IMR-90 (cell line): Measurements from ENCODE around the gene DNMT3A. TPM values are rescaled to one million over a fixed set of nuclear protein-coding genes. Genes with fewer than 3 reads are reported as not detected.

ENCODE experiments used
- ATAC-seq: fragments of 200-7000 bp; cut with Tn5 transposase; 2 replicates; pipeline ENCODE4 v1.9.1; 2020; ENCODE audit warnings: low read depth, mild to moderate bottlenecking, moderate library complexity
- BruUV-seq: library from RNA; stranded (reverse); fragments of 400-500 nt; replicated peaks from 2 replicates; lab custom pipeline; 2021; lab: Mats Ljungman, UMichigan
- CTCF ChIA-PET: fragments of 300-600 bp; formaldehyde crosslinking; extraction: SDS; loops from one replicate; lab custom pipeline; 2021; ENCODE audit warnings: antibody characterized with exemption; lab: Yijun Ruan, JAX
- POLR2A ChIA-PET: fragments of 300-600 bp; sonication (Branson Sonifier 250); formaldehyde crosslinking; loops from one replicate; lab custom pipeline; 2022; ENCODE audit warnings: antibody characterized with exemption; ENCODE audit not compliant: unreplicated experiment; lab: Charles Lee
- DNase-seq: peaks from one replicate; pipeline ENCODE4 v3.0.0; 2013
- H2AFZ ChIP-seq: replicated peaks from 2 replicates; pipeline ENCODE3; 2013; ENCODE audit warnings: low read length, mild to moderate bottlenecking; ENCODE audit not compliant: poor library complexity
- H2AK5ac ChIP-seq: 2 replicates; pipeline ENCODE4 v1.6.1; 2013; ENCODE audit warnings: low read depth, low read length, inconsistent platforms
- H2AK9ac ChIP-seq: replicated peaks from 2 replicates; pipeline ENCODE3; 2013; ENCODE audit warnings: mild to moderate bottlenecking, low read depth, low read length, moderate library complexity; ENCODE audit not compliant: poor library complexity
- H2BK120ac ChIP-seq: 2 replicates; pipeline ENCODE4 v1.6.1; 2013; ENCODE audit warnings: low read depth, low read length, inconsistent platforms
- H2BK15ac ChIP-seq: 3 replicates; pipeline ENCODE4 v1.6.1; 2013; ENCODE audit warnings: low read depth, low read length, inconsistent platforms
- H2BK20ac ChIP-seq: 2 replicates; pipeline ENCODE4 v1.6.1; 2013; ENCODE audit warnings: low read depth, mild to moderate bottlenecking, inconsistent platforms, low read length, moderate library complexity
- H2BK5ac ChIP-seq: 2 replicates; pipeline ENCODE4 v1.6.1; 2013; ENCODE audit warnings: mild to moderate bottlenecking, low read depth, low read length, inconsistent platforms; ENCODE audit not compliant: poor library complexity, severe bottlenecking
- H3K14ac ChIP-seq: replicated peaks from 2 replicates; pipeline ENCODE4 v1.6.1; 2013; ENCODE audit warnings: low read depth, low read length, inconsistent platforms
- H3K18ac ChIP-seq: 2 replicates; pipeline ENCODE4 v1.6.1; 2013; ENCODE audit warnings: low read depth, low read length, control low read depth
- H3K23ac ChIP-seq: 2 replicates; pipeline ENCODE4 v1.6.1; 2013; ENCODE audit warnings: low read depth, low read length, inconsistent platforms
- H3K27ac ChIP-seq: 2 replicates; pipeline ENCODE4 v1.5.1; 2013; ENCODE audit warnings: mild to moderate bottlenecking, control low read depth, low read length; ENCODE audit not compliant: insufficient read depth
- H3K27me3 ChIP-seq: 2 replicates; pipeline ENCODE4 v1.6.1; 2013; ENCODE audit warnings: low read length; ENCODE audit not compliant: control insufficient read depth, insufficient read depth
- H3K36me3 ChIP-seq: 2 replicates; pipeline ENCODE4 v1.6.1; 2013; ENCODE audit warnings: low read length, mixed read lengths; ENCODE audit not compliant: control insufficient read depth, insufficient read depth
- H3K4ac ChIP-seq: 2 replicates; pipeline ENCODE4 v1.6.1; 2013; ENCODE audit warnings: low read depth, low read length, inconsistent platforms
- H3K4me1 ChIP-seq: 2 replicates; pipeline ENCODE4 v1.6.1; 2013; ENCODE audit warnings: low read length, mixed read lengths; ENCODE audit not compliant: control insufficient read depth, insufficient read depth
- H3K4me2 ChIP-seq: 2 replicates; pipeline ENCODE4 v1.6.1; 2013; ENCODE audit warnings: low read depth, mild to moderate bottlenecking, control low read depth, low read length, moderate library complexity
- H3K4me3 ChIP-seq: 2 replicates; pipeline ENCODE4 v1.5.1; 2013; ENCODE audit warnings: low read depth, mild to moderate bottlenecking, control low read depth, low read length, moderate library complexity; ENCODE audit not compliant: insufficient read depth
- H3K56ac ChIP-seq: 2 replicates; pipeline ENCODE4 v1.6.1; 2013; ENCODE audit warnings: low read length, inconsistent platforms; ENCODE audit not compliant: insufficient read depth; ENCODE audit errors: extremely low read depth
- H3K79me1 ChIP-seq, 2 experiments: 2 replicates each; pipeline ENCODE4 v1.6.1; 2013; ENCODE audit warnings: low read length in 2 of 2, inconsistent platforms in 1 of 2, low read depth in 1 of 2
- H3K9ac ChIP-seq: 2 replicates; pipeline ENCODE4 v1.6.1; 2013; ENCODE audit warnings: low read depth, low read length, control low read depth
- H3K9me1 ChIP-seq: 2 replicates; pipeline ENCODE4 v1.6.1; 2013; ENCODE audit warnings: low read length, inconsistent platforms; ENCODE audit not compliant: insufficient read depth
- H3K9me3 ChIP-seq: 2 replicates; pipeline ENCODE4 v1.6.1; 2013; ENCODE audit warnings: low read length; ENCODE audit not compliant: control insufficient read depth, insufficient read depth
- H4K20me1 ChIP-seq: 2 replicates; pipeline ENCODE4 v1.6.1; 2013; ENCODE audit warnings: low read length, inconsistent platforms; ENCODE audit not compliant: insufficient read depth
- H4K5ac ChIP-seq: 2 replicates; pipeline ENCODE4 v1.6.1; 2013; ENCODE audit warnings: mild to moderate bottlenecking, low read depth, low read length, control low read depth
- H4K8ac ChIP-seq, 2 experiments: 2 replicates each; pipeline ENCODE4 v1.6.1; 2013; ENCODE audit warnings: low read depth in 2 of 2, low read length in 2 of 2, control low read depth in 1 of 2, inconsistent platforms in 1 of 2
- H4K91ac ChIP-seq: 2 replicates; pipeline ENCODE4 v1.6.1; 2013; ENCODE audit warnings: low read depth, low read length, inconsistent platforms; ENCODE audit not compliant: insufficient read depth
- CEBPB ChIP-seq: IDR thresholded peaks from 2 replicates; pipeline ENCODE4 v1.6.1; 2012; ENCODE audit warnings: low read depth, low read length, improper control_type of control experiment
- CTCF ChIP-seq: conservative IDR thresholded peaks from 2 replicates; pipeline ENCODE4 v1.5.1; 2012; ENCODE audit warnings: mild to moderate bottlenecking, low read depth, low read length, improper control_type of control experiment
- MAFK ChIP-seq: IDR thresholded peaks from 2 replicates; pipeline ENCODE4 v1.6.1; 2012; ENCODE audit warnings: low read depth, low read length, improper control_type of control experiment
- MAZ ChIP-seq: IDR thresholded peaks from 2 replicates; pipeline ENCODE4 v1.6.1; 2012; ENCODE audit warnings: low read depth, mild to moderate bottlenecking, low read length, improper control_type of control experiment, moderate library complexity, borderline replicate concordance
- MXI1 ChIP-seq: IDR thresholded peaks from 2 replicates; pipeline ENCODE4 v1.6.1; 2012; ENCODE audit warnings: low read depth, mild to moderate bottlenecking, low read length, moderate library complexity, borderline replicate concordance
- NFE2L2 ChIP-seq: fragments of 150-350 bp; IDR thresholded peaks from 2 replicates; pipeline ENCODE4 v1.6.1; 2016; ENCODE audit warnings: low read depth, mild to moderate bottlenecking, low read length
- RFX5 ChIP-seq: IDR thresholded peaks from 2 replicates; pipeline ENCODE4 v1.8.0; 2012; ENCODE audit warnings: low read depth, mild to moderate bottlenecking, low read length, moderate library complexity
- SMC3 ChIP-seq: fragments of 150-350 bp; IDR thresholded peaks from 2 replicates; pipeline ENCODE4 v1.6.1; 2016; ENCODE audit warnings: low read depth, mild to moderate bottlenecking, antibody characterized with exemption, low read length, moderate library complexity
- WGBS, 2 experiments: methylation state at CpG; one replicate each; pipeline versions ENCODE4 v1.1.5 to v1.1.7; 2013; ENCODE audit warnings: missing lambda C conversion rate in 2 of 2; ENCODE audit not compliant: insufficient read length in 1 of 2; ENCODE audit errors: extremely low coverage in 2 of 2; 5-methylcytosine and 5-hydroxymethylcytosine counted together
- dilution Hi-C: fragments of 300-500 bp; cut with HindIII; formaldehyde crosslinking; loops from one replicate; pipeline ENCODE4 v1.14.3; 2018; ENCODE audit warnings: low sequenced_read_pairs; ENCODE audit not compliant: unreplicated experiment
- in situ Hi-C: fragments of 300-500 bp; cut with MboI; formaldehyde crosslinking; loops from 3 replicates; pipeline ENCODE4 v1.14.3; 2019; ENCODE audit warnings: low sequenced_read_pairs, inconsistent platforms, mixed read lengths
- intact Hi-C: fragments of 100-400 bp; cut with micrococcal nuclease; formaldehyde crosslinking; loops from 2 replicates; pipeline ENCODE4 v1.10.0; 2022
- polyA plus RNA-seq, 3 experiments: library from polyadenylated mRNA; depleted of rRNA; stranded (reverse); fragments of >200 nt; gene quantifications; 2 replicates each; pipeline ENCODE4 v1.2.3, GENCODE V29; 2012; ENCODE audit warnings: low replicate concordance in 1 of 3
- total RNA-seq: library from RNA; depleted of rRNA; stranded (reverse); fragments of >200 nt; gene quantifications from 2 replicates; pipeline ENCODE4 v1.2.3, GENCODE V29; 2012

DNMT3A gene
- total and polyA plus RNA-seq, 2 of the 4 experiments (the other 2 are of a cell fraction): 4.4 to 9.7 TPM

GRCh38 chr2:25380586-25381375, 39.1 kb upstream of the DNMT3A start:
- Histone ChIP-seq H3K9ac (no peak overlapping the region), H3K27ac (no peak overlapping the region), H3K79me1 (no peaks in the 10 kb centered on the region), H3K9me1 (peaks cover 16% of the 10 kb centered on the region), H3K14ac (no peak overlapping the region), H2BK20ac (no peak overlapping the region), H2BK5ac (no peak overlapping the region), H3K18ac (no peak overlapping the region), H4K91ac (no peak overlapping the region), H4K20me1 (no peaks in the 10 kb centered on the region), H3K9me3 (no peaks in the 10 kb centered on the region), H2BK120ac (no peak overlapping the region), H2AFZ (peak overlapping the region; percentile 14), H3K4me1 (peaks cover 8% of the 10 kb centered on the region), H3K36me3 (no peaks in the 10 kb centered on the region), H3K23ac (no peak overlapping the region), H2AK5ac (no peak overlapping the region), H3K4ac (no peak overlapping the region), H2BK15ac (no peak overlapping the region), H3K56ac (no peak overlapping the region), H2AK9ac (peak overlapping the region; percentile 61), H4K5ac (no peak overlapping the region), H4K8ac (no peak overlapping the region), H3K27me3 (no peaks in the 10 kb centered on the region), H3K4me3 (no peak overlapping the region), H3K4me2 (no peak overlapping the region)
- 88% methylated on average over 5 of the region's 12 CpGs; no CpG with 5 or more reads in 1 of the 2 experiments for WGBS, 2 experiments
- no peak for DNase-seq
- in situ Hi-C loops (no loop called here), intact Hi-C loops (no loop called here), dilution Hi-C loops (no loop called here)
- ATAC-seq: no peak
- no TSS peak for BruUV-seq
- no peak for TF ChIP-seq SMC3
- no peak for TF ChIP-seq MAZ
- no peak for TF ChIP-seq NFE2L2
- TF ChIP-seq MXI1: no peak
- no peak for TF ChIP-seq RFX5
- TF ChIP-seq CTCF: no peak
- TF ChIP-seq MAFK: no peak
- no peak for TF ChIP-seq CEBPB
- ChIA-PET CTCF (interaction anchor here (1.2 kb wide), 1 partner anchor 18 kb away, joined by 3 read pairs; no protein-coding TSS in a partner anchor), POLR2A (no interaction called here)
